ENCODE data around the gene OCEL1.
A peak's percentile ranks its signal among the peaks of the same experiment; 100 is the strongest.
"Not testable (repeated sequence)": the region's sequence is repeated elsewhere in the genome, so short reads cannot be mapped to it uniquely, and the experiment has no call there.

Gene OCEL1, protein sequence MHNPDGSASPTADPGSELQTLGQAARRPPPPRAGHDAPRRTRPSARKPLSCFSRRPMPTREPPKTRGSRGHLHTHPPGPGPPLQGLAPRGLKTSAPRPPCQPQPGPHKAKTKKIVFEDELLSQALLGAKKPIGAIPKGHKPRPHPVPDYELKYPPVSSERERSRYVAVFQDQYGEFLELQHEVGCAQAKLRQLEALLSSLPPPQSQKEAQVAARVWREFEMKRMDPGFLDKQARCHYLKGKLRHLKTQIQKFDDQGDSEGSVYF
- total RNA-seq = 6.0 to 8.1 reads per million in 2 donors

DNA sequence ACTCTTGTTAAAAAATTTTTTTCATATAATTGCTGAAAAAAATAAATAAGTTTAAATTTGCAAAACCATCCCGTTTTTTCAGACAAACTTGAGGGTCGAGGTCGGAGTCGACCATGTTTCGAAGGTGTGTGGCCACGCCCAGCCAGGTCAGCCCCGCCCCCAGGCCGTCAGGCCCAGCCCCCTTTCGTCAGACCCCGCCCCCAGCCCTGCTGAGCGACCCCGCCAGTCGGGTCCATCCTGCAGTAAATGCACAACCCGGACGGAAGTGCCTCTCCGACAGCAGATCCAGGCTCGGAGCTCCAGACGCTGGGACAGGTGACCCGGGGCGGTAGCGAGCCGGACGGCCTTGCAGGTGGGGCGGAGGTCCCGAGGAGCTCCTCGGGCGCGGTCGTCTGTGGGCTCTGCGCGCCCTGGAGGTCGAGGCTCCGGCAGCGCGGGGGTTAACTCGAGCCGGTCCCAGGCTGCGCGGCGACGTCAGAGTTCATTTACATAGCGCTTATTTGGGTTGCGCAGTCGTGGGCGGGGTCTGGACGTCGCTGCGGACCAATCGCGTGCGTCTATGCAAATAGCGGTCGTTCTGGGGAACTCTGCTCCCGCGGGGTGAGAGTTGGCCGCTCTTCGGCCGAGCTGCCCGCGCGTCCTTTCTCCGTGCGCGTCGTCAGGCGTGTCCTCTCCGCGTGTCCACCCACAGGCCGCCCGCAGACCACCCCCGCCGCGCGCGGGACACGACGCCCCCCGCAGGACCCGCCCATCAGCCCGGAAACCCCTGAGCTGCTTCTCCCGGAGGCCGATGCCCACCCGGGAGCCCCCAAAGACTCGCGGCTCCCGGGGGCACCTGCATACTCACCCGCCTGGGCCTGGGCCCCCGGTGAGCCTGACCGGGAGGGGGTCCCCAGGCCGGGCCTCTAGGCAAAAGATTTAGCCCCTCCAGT is at the start of gene OCEL1:
Gene OCEL1, plus strand, starts transcription at position 225 of the 932 bp plus-strand sequence. Its CDS starts 22 bp downstream, at position 247.
- peak; percentile 88 for DNase-seq

DNA sequence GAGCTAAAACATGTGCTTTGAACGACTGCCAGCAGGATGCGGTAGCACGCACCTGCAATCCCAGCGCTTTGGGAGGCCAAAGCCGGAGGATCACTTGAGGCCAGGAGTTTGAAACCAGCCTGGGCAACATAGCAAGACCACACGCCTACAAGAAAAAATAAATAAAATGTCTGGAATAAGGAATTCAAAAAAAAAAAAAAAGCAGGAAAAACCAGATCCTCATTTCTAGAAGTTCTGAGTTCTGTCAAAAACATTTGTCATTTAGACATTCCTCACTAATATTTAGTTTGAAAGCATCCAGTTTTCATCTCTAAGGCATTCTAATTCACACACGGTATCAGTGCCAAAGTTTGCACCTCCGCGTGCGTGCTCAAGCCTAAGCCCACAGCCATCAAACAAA is 47.7 kb upstream of the OCEL1 start:
- DNase-seq = no peak

DNA sequence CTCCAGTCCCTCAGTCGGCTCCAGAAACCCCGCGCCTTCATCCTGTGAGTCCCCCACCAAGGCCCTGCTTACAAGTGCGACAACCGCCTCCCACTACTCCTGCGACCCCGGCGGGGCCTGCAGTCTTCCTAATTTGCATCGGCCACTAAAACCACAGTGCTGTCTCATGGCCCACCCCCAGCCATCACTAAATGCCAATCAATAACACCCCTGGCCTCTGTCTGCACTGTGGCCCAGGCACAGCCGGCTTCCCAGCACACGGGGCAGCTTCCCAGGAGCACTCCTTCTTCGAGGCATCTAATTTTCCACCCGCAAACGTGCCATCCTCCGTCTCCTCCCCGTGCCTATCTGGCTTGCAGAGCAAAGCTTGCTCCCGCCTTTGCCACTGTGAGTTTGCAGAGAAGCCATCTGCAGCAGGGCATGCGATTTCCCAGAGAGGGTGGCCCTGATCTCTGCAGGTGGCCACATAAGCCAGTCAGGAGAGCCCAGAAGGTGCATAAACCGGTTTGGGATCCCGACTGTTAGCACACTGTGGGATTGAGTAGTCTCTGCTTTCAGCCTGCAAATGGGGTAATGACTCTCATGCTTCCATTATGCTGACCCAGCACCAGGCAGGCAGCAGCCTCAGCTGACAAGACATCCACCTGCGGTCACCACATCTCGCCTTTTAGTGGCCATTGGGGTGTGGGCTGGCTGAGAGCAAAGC is 44.9 kb upstream of the OCEL1 start:
- no peak for DNase-seq

DNA sequence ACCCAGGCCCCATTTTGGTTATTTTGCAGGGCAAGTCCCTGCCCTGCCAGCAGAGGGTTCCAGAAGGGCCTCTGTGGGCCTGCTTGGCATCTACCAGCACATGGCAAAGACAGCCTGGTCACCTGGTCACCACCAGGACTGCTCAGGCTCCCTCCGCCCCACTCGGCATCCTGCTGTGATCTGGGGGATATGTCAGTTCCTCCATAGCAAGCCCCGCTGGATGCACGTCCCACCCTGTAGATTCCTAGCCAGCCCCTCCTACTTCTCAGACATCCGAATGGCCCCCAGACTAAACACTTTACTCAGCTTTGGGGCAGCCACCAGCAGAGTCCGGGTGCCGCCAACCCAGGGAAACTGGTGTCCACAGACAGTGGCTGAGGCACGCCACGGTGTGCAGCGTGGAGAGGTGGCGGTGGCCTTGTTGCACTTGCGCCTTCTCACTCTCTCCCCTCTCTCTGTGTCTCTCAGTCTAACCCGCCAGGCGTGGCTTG is 42.7 kb upstream of the OCEL1 start:
- DNase-seq = no peak

DNA sequence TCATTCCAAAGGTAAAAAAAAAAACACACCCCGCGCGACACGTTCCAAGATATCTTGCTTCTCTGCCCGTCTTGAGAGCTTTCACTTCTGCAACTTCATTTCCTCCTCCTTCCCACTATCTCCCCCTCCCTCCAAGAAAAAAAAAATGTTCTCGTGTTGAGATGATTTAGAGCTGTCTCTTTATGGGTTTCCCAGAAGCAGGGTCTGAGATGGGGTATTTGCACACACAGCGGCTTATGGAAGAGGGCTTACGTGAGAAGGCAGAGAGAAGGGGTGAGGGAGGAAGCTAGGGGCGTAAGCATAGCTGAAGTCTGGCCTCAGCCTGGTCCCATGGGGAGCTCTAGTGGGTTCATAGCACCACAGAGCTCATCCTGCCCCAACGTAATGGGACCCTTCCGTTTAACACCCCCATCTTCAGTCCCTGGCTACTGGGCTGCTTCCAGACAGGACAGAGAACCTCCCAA is 42.1 kb upstream of the OCEL1 start:
- no peak for DNase-seq

DNA sequence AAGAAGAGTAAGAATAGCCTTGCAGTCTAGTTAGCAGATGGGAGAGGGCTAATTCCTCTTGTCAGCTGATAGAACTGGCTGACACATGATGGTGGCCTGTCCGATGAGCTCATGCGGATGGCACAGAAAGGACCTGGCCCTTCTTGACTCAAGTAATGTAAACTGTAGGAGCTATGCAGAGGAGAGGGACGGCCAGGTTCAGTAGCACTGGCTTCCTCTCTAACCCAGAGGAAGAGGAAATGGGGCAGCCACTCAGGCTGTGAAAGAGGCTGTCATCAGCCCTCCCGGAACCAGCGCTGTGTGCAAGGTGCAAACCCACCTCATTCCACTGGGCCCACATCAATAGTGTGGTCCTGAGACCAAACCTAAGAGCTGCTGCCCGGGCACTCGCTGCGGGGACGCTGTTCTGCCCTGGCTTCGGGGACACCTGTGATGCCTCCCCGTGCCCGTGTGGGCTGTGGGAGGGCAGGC is 41.6 kb upstream of the OCEL1 start:
- no peak for DNase-seq

DNA sequence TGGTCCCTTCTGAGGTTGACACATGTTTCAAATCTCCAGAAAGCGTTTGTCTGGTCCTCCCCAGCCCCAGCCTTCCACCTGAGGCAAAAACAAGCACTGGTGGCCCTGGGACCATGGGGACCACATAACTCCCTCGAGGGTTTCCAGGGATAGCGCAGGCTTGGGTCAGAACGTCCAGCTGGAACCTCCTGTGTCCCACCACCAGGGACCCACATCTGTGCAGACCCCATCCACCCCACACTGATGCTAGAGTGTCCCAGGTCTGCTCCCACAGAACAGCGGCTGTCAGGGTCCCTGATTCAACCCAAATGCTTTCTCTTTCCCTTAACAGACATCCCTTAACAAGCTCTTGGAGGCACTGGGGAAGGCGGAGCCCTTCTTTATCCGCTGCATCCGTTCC is 40.4 kb upstream of the OCEL1 start:
- no peak for DNase-seq

DNA sequence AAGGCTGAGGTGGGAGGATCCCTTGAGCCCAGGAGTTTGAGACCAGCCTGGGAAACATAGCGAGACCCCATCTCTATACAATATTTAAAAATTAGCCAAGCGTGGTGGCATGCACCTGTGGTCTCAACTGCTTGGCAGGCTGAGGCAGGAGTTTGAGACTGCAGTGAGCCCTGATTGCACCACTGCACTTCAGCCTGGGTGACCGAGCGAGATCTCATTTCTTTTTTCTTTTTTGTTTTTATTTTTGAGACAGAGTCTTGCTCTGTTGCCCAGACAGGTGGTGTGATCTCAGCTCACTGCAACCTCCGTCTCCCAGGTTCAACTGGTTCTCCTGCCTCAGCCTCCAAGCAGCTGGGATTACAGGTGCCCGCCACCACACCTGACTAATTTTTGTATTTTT is 34.3 kb upstream of the OCEL1 start:
- not testable (repeated sequence) for DNase-seq

DNA sequence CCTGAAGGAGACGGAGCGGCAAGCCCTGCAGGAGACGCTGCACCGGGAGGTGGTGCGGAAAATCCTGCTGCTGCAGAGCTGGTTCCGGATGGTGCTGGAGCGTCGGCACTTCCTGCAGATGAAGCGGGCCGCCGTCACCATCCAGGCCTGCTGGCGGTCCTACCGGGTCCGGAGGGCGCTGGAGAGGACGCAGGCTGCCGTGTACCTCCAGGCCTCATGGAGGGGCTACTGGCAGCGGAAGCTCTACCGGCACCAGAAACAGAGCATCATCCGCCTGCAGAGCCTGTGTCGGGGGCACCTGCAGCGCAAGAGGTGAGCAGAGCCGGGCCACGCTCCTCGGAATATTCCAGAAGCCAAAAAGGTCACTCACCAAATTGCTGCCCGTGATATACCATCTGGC is 33.3 kb upstream of the OCEL1 start:
- DNase-seq = no peak

DNA sequence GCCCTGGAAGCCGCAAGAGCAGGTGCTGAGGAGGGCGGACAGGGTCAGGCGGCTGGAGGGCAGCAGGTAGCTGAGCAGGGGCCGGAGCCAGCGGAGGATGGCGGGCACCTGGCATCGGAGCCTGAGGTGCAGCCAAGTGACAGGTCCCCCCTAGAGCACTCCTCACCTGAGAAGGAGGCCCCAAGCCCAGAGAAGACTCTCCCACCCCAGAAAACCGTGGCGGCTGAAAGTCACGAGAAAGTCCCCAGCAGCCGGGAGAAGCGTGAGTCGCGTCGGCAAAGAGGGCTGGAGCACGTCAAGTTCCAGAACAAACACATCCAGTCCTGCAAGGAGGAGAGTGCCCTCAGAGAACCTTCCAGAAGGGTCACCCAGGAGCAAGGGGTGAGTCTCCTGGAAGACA is 31.4 kb upstream of the OCEL1 start:
- no peak for DNase-seq

DNA sequence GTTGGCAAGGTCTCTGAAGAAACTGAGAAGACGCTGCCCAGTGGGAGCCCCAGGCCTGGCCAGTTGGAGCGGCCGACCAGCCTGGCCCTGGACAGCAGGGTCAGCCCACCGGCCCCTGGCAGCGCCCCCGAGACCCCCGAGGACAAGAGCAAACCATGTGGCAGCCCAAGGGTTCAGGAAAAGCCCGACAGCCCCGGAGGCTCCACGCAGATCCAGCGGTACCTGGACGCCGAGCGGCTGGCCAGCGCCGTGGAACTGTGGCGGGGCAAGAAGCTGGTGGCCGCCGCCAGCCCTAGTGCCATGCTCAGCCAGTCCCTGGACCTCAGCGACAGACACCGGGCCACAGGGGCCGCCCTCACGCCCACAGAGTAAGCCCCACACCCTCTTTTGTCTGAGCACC is 30.9 kb upstream of the OCEL1 start:
- no peak for DNase-seq

DNA sequence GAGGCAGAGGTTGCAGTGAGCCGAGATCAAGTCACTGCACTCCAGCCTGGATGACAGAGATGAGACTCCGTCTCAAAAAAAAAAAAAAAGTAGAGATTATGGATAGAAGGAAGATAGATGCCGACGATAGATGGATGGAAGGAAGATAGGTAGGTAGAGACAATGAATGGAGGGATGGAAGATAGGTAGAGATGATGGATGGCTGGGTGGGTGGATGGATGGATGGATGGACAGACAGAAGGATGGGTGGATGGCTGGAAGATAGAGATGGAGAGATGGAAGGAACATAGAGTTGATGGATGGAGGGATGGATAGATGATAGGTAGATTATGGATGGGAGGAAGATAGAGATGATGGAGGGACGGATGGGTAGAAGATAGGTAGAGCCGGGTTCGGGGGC is 29.4 kb upstream of the OCEL1 start:
- DNase-seq = no peak

DNA sequence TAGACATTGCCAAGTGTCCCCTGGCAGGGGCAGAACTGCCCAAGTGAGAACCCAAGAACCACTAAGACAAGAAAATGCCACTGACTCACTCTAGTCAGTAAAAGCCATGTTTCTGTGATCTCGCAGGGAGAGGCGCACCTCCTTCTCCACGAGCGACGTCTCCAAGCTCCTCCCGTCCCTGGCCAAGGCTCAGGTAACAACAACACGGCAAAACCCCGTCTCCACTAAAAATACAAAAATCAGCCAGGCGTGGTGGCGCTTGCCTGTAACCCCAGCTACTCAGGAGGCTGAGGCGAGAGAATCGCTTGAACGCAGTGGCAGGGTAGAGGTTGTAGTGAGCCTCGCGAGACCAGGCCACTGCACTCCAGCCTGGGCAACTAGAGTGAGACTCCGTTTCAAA is 28.4 kb upstream of the OCEL1 start:
- no peak for DNase-seq

DNA sequence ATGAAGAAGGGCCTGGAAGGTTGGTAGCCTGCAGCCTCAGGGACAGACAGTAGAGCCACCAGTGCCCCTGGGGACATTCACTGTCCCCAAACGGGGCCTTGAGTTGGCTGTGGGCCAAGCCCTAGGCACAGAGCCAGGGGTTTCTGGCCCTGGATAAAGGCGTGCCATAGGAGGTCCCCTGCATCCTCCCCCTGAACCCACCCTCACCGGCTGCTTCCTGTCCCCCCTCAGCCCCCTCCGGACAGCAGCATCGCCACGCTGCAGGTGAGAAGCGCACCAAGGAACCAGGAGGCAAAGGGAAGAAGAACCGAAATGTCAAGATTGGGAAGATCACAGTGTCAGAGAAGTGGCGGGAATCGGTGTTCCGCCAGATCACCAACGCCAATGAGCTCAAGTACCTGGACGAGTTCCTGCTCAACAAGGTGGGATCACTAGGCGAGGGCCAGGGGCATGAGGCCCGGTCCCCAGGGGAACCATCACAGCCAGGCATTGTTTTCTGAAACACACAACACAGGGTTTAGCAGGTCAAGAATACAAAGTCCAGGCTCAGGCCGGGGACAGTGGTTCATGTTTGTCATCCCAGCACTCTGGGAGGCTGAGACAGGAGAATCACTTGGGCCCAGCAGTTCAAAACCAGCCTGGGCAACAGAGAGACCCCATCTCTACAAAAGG is 25.5 kb upstream of the OCEL1 start:
- no peak for DNase-seq

DNA sequence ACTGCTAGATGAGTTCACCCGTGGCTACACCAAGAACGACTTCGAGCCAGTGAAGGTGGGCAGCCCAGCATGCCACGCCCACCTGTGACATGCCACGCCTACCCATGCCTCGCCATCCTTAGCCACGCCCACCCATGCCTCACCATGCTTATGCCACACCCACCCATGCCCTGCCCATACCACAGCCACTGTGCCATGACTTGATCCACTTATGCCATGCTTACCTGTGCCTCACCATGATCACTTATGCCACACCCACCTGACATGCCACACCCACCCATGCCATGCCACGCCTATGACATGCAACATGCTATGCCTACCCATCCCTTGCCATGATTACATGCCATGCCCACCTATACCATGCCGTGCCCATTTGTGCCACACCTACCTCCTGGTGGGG is 23.8 kb upstream of the OCEL1 start:
- DNase-seq = no peak

DNA sequence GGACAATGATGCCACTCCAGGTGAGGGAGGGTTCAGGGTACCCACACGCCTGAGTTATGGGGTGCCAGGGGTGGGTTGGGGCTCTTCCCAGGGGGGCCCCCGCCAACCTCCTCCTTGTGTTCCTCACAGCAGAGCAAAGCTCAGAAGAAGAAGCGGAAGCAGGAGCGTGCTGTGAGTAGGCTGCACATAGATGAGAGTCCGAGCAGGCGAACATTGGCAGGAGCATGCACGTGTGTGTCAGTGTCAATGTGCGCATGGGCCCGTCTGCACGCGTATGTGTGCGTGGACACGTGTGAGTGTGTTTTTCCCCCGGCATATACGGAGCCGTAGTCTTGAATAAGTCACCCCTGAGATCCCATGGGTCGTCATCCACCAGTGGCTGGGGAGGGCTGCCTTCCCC is 23.3 kb upstream of the OCEL1 start:
- no peak for DNase-seq

DNA sequence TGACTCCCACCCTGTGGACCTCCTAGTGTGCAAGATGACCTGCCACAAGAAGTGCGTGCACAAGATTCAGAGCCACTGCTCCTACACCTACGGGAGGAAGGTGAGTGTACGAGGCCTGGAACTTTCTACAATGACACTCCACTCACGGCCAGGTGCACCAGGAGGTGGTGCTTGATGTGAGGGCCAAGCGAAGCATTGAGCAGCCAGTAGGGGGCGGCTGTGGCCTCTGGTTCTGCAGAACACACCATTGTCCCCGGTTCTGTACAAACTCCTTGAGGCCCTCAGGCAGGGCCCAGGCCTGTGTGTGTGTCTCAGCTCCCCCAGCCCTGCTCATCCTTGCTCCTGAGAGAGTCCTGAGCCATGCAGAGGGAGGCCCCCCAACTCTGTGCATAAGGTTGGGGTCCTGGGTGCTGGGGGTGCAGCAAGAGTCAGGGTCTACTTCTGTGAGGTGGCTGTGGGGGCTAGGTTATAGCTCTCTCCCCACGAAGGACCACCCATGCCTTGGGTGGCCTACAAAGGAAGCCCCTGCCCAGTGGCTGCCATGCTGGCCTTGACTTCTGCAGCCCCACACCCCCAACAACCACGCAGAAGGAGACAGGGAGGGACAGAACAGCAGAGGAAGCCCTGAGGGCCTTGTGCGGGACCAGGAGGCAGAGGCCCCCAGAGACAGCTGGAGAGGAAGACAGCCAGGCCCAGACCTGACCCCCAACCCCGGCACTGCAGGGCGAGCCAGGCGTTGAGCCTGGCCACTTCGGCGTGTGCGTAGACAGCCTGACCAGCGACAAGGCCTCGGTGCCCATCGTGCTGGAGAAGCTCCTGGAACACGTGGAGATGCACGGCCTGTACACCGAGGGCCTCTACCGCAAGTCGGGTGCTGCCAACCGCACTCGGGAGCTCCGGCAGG is 20.5 kb upstream of the OCEL1 start:
- no peak for DNase-seq

DNA sequence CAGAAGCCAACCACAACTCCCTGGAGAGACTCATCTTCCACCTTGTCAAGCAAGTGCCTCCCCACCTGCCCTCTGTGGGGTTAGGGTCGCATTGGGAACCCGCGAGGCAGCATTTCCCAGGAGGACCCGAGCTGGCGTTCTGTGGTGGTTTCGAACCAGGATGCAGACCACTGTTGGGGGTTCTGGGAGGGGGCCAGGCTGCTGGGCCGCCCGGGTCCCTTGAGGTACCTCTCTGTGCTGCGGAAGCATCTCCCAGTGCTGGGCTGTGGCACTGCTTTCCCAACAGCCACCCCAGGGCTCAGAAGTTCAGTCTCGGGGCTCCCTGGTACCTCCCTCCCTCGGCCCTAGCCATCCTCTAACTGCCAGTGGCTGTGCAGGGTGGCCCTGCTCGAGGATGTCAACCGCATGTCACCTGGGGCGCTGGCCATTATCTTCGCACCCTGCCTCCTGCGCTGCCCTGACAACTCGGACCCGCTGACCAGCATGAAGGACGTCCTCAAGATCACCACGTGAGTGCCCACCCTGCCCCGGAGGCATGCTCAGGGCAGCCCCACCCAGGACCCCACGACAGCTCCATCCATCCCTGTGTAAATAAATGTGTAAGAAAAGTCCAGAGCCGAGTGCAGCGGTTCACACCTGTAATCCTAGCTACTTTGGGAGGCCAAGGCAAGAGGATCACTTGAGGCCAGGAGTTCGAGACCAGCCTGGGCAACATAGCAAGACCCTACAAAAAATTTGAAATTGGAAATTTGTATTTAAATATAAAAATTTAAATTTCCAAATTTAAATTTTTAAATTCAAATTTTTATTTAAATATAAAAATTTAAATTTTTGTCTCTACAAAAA is 19.1 kb upstream of the OCEL1 start:
- DNase-seq = no peak

DNA sequence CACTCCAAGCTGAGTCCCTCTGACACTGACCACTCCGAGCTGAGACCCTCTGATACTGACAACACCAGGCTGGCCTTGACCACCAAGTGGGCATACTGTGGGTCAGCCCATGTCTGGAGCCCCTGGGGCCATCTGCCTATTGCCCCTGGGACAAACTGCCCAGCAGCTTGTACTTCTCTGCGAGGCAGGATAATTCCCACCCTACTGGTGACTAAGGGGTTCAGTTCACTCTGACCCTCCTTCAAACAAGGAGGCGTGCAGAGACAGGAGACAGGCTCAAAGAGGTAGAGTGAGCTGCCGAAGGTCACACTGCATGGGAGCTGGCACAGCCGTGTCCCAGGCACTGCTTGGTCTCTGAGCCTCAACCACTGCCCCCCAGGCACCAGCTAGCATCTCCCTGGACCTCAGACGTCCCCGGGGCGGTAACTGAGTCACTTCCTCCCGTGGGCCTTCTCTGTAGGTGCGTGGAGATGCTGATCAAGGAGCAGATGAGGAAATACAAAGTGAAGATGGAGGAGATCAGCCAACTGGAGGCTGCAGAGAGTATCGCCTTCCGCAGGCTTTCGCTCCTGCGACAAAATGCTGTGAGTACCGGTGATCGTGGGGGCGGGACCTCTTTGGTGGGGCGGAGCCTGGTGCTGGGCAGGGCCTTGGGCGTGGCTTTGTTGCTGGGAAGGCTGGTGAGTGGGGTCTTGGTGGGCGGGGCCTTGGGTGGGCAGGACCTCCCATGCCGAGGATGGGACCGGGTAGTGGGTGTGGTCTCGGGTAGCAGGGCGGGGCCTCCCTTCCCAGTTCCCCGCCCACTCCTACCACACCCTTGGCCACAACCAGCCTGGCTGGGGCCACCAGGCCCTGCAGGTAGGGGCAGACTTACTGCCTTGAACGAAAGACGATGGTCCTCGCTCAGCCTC is 16.6 kb upstream of the OCEL1 start:
- DNase-seq = no peak

All from activated gamma-delta T cell (primary cell).